T-helper 2 cell treated with Interferon-gamma antibody and Interleukin-4, amounts not matched to agents 100 ng/mL and 5 ng/mL, for 36 hours (primary cell): ENCODE results near the gene OR51F1. TPM values are rescaled to one million over a fixed set of nuclear protein-coding genes. Genes with fewer than 3 reads are reported as not detected.
"Not testable (repeated sequence)": the region's sequence is repeated elsewhere in the genome, so short reads cannot be mapped to it uniquely, and the experiment has no call there.

ENCODE experiments used
- intact Hi-C: fragments of 100-400 bp; cut with micrococcal nuclease; formaldehyde crosslinking; loops from one replicate; pipeline ENCODE4 v1.15.1; 2023
- total RNA-seq: library from RNA; stranded (reverse); gene quantifications from 2 replicates; pipeline ENCODE4 v1.2.3, GENCODE V29; 2022

Gene OR51F1
- not detected in 2 replicates for total RNA-seq

DNA sequence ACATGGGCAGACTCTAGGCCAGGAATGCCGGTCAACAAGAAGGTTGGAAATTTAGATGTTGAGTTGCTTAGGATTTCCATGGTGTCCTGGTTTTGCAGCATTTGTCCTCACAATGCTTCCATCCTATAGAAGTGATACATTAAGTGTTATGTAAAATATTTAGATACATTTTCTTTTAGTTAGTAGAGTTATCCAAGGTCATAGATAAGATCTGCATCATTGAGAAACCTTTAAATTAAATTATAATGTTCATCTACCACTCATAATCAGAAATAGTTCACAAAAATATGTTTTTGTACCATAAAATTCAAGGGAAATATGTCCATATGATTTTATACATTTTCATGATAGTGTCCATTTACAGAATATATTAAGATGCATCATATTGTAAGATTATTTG, at the start of gene OR51F1:
Gene OR51F1 (minus strand): TSS at position 101 of the 400 bp plus-strand sequence. CDS start 0 bp downstream, at position 101.
- intact Hi-C loops: no loop called here

- intact Hi-C loops: no loop called here
Measured at GRCh38 chr11:4809246-4809645, 39.5 kb upstream of the OR51F1 start.

GRCh38 chr11:4808476-4808875, 38.7 kb upstream of the OR51F1 start:
- intact Hi-C loops: no loop called here

DNA sequence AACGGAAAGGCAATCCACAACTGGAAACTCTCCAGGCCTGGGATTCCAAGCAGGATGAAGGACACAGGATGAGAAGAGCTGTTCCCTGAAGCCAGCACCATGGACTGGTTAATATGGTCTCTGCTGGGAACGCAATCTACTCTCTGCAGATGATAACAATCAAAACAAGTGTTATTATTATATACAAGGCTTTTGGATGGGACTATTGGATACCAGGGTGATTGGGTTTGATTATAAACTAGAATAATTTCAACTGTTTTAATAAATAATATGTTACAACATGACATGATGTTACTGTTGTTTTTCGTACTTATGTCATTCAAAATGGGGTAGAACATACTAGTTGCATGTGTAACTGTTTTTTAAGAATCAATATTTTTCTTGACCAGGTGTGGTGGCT, 34.5 kb upstream of the OR51F1 start, which contains the start of gene OR52R1:
Gene OR52R1 (minus strand): TSS at position 101 of the 400 bp plus-strand sequence. CDS start 0 bp downstream, at position 101.
- intact Hi-C loops: no loop called here

DNA sequence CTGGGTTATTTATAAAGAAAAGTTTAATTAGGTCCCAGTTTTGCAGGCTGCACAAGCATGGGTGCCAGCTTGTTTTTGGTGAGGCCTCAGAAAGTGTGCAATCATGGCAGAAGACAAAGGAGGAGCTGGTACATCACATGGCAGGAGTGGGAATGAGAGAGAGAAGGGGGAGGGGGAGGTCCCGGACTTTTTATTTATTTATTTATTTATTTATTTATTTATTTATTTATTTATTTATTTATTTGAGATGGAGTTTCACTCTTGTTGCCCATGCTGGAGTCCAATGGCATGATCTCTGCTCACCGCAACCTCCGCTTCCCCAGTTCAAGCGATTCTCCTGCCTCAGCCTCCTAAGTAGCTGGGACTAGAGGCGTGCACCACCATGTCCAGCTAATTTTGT, 31.6 kb upstream of the OR51F1 start:
- intact Hi-C loops: not testable (repeated sequence)

DNA sequence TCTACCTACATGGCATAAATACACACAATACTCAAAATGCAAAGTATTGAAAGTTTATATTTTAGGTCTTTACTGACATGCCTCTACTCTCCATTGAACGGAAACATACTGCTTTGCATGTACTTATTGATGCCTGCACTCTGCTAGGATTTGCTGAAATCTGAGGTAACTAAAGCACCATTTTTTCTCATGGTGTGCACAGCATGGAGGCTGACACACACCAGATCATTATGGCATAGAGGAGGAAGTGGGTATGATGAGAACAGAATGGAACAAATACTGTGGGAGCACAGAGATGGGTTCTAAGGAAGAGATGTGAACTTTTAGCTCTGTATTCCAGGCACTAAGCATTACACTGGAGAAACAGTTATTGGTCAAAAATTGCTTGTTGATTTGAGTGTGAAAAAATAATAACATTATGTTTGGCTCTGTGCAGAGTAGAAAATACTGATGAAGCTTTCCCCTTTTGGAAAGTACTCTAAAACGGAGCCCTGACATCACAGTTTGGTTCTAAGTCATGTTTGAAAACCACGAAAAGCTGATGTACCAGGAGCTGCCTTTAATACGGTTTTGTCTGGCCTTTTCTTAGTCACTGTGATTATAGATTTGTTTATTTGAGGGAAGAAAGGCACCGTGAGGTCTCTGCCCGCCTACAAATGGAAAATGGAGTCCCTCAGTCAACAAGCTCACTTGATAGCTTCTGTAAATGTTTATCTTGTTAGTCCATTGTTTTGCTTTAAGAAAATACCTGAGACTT, 28.9 kb upstream of the OR51F1 start:
- intact Hi-C loops: no loop called here

- intact Hi-C loops: no loop called here
Measured at GRCh38 chr11:4797206-4797605, 27.5 kb upstream of the OR51F1 start.

DNA sequence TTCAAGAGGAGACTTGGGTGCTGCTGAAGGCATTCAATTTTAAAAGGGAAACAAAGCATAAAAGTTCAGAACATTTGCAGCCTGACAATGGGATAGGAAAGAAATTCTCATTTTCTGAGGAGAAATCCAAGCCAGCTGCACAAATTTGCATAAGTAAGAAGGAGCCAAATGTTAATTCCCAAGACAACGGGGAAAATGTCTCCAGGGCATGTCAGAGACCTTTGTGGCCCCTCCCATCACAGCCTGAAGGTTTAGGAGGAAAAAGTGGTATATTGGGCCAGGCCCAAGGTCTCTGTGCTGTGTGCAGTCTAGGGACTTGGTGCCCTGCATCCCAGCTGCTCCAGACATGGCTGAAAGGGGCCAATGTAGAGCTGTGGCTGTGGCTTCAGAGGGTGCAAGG, 12.7 kb upstream of the OR51F1 start:
- intact Hi-C loops: no loop called here

- intact Hi-C loops: no loop called here
Measured at GRCh38 chr11:4768094-4768493, 1.6 kb downstream of the OR51F1 start.

- intact Hi-C loops: no loop called here
Measured at GRCh38 chr11:4766420-4767043, 3.2 kb downstream of the OR51F1 start.

DNA sequence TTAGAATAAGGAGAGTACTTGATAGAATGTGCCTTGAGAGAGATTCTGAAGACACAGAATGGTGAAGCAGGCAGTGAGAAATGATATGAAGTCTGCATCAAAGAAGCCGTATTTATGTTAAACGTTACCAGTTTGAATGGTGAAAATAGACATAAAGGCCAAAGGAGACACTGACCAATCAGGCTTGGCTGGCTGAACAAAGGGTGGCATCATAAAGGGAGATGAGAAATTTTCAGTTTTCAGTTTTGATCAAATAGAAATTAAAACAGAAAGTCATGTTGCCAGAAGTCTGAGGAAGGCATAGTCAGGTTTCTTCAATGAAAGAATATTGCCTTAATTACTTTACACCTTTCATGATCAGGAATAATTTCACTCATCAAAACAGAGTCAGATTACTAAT, 6.6 kb downstream of the OR51F1 start:
- intact Hi-C loops: no loop called here

DNA sequence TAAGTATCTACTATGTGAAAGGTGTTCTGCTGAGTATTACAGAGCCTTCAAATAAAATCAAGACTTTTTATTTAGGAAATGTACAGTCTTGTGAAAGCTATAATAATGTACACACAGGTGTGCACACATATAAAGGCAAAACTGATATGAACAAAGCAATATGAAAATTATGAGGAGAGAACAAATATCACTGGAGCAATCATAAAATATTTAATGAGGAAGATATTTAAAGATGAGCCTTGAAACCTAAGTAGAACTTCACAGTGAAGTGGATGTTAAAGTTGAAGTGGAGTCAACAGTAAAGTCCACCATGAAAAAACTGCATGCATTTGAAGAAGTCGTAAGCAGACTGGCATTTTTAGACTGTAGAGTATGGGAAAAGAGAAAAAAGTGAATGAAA, 18.5 kb downstream of the OR51F1 start:
- intact Hi-C loops: no loop called here

DNA sequence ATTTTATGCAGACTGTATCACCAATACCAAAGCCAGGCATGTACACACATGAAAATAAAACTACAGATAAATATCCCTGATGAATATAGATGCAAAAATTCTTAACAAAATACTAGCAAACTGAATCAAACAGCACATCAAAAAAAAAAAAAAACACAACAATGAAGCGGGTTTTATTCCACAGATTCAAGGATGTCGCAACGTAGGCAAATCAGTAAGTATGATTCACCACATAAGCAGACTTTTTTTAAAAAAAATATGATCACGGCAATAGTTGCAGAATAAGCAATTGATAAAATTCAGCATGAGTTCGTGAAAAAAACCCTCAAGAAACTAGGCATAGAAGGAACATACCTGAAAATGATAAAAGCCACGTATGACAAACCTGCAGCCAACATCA, 21.3 kb downstream of the OR51F1 start:
- intact Hi-C loops: no loop called here

- intact Hi-C loops: no loop called here
Measured at GRCh38 chr11:4740735-4741134, 29.0 kb downstream of the OR51F1 start.

GRCh38 chr11:4727171-4727570, 42.6 kb downstream of the OR51F1 start:
- intact Hi-C loops: no loop called here

DNA sequence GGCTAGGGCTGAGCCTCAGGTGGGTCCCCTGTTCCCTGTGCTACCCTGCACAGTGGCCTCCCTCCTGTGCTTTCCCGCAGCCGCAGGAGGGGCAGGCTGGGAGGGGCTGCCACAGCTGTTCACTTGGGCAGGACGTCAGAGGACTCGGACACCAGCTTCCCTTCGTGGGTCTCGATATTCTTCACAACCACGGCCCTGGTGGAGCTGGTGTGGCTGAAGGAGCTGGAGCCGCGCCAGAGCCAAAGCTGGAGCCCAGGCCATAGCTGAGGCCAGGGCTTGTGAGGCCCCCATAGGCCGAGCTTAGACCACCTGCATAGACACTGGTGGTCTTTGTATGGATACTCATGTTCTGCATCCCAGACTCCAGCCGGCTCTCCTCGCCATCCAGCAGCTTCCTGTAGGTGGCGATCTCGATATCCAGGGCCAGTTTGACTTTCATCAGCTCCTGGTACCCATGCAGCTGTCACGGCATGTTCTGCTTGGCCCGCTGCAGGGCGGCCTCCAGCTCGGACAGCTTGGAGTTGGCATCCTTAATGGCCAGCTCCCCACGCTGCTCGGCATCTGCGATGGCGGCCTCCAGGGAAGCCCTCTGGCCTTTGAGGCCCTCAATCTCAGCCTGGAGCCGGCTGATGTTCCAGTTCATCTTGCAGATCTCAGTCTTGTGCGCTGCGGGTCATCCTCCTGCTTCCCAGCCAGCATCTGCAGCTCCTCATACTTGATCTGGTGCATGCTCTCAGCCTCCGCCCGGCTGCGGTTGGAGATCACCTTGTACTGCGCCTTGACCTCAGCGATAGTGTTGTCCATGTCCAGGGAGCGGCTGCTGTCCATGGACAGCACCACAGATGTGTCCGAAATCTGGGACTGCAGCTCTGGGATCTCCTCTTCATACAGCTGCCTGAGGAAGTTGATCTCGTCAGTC, 46.9 kb downstream of the OR51F1 start:
- intact Hi-C loops: not testable (repeated sequence)

Other genes starting within 250 kb of the OR51F1 start
- gene OR52M1, start 224.7 kb downstream of the OR51F1 start, total RNA-seq: not detected in 2 replicates
- not detected in 2 replicates for gene OR52I2, start 188.2 kb downstream of the OR51F1 start, total RNA-seq
- not detected in 2 replicates for gene OR52I1, start 175.9 kb downstream of the OR51F1 start, total RNA-seq
- gene TRIM68, start 161.7 kb downstream of the OR51F1 start, total RNA-seq: 10.9 and 12.9 TPM in 2 replicates
- gene OR51D1, start 132.5 kb downstream of the OR51F1 start, total RNA-seq: not detected in 2 replicates
- gene OR51E1, start 126.0 kb downstream of the OR51F1 start, total RNA-seq: not detected in 2 replicates
- not detected in 2 replicates for gene OR51E2, start 72.1 kb downstream of the OR51F1 start, total RNA-seq
- gene MMP26, start 65.2 kb downstream of the OR51F1 start, total RNA-seq: not detected in 2 replicates
- gene OR52R1, start 34.4 kb upstream of the OR51F1 start, total RNA-seq: not detected in 2 replicates
- gene OR51F2, start 51.4 kb upstream of the OR51F1 start, total RNA-seq: not detected in 2 replicates
- gene OR51S1, start 79.3 kb upstream of the OR51F1 start, total RNA-seq: not detected in 2 replicates
- not detected in 2 replicates for gene OR51T1, start 112.0 kb upstream of the OR51F1 start, total RNA-seq
- not detected in 2 replicates for gene OR51A7, start 133.8 kb upstream of the OR51F1 start, total RNA-seq
- not detected in 2 replicates for gene OR51G2, start 149.4 kb upstream of the OR51F1 start, total RNA-seq
- gene OR51G1, start 154.4 kb upstream of the OR51F1 start, total RNA-seq: not detected in 2 replicates
- not detected in 2 replicates for gene OR51A4, start 177.7 kb upstream of the OR51F1 start, total RNA-seq
- not detected in 2 replicates for gene OR51A2, start 185.8 kb upstream of the OR51F1 start, total RNA-seq
- gene OR51L1, start 224.9 kb upstream of the OR51F1 start, total RNA-seq: not detected in 2 replicates